Activated effector memory CD4-positive, alpha-beta T cell treated with Interleukin-2 at 50 U/mL for 16 hours (primary cell): ENCODE results near the gene RNF150.

Experiments
- DNase-seq: peaks from one replicate; pipeline ENCODE4 v3.0.0-alpha.2; 2020

The RNF150 gene

GRCh38 chr4:141130947-141131605, 2.2 kb downstream of the RNF150 start:
- no peak for DNase-seq

- DNase-seq: no peak
These were observed 5.4 kb downstream of the RNF150 start for GRCh38 chr4:141127884-141128283.

GRCh38 chr4:141126769-141127168, 6.5 kb downstream of the RNF150 start:
- no peak for DNase-seq

- no peak for DNase-seq
These were observed 9.0 kb downstream of the RNF150 start for GRCh38 chr4:141124224-141124623.

DNA sequence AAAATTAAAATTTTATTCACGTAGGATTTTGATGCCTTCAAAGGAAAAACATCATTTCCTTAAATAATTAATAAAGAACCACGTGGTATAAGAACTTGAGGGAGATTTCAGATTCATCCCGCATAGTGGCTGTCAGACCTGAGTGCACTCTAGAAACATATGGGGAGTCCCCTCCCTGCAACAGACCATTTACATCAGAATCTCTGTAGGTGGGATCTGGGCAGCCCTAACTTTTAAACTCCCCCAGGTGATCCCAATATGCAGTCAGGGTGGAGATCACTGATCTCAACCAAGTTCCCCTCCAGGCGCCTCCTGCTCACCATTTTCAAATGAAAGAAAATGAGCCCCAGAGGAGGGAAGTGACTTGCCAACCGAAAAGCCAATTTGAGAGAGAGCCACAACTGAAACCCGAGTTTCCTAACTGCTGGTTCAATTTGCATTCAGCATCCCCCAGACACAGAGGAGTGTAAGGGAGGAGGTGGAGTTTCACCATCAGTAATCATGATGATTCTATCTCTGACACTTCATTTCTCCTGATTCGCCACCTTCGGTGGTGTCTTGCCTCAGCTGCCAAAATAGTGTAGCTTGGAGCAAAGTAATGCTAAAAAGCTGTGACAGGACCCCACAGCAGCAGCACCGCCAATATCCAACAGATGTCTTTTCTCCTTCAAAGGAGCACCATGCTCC, 11.4 kb downstream of the RNF150 start:
- DNase-seq: no peak

- no peak for DNase-seq
These were observed 12.2 kb downstream of the RNF150 start for GRCh38 chr4:141121101-141121500.

GRCh38 chr4:141120036-141120593, 13.2 kb downstream of the RNF150 start:
- no peak for DNase-seq

GRCh38 chr4:141119071-141119470, 14.2 kb downstream of the RNF150 start:
- no peak for DNase-seq

GRCh38 chr4:141118381-141118780, 14.9 kb downstream of the RNF150 start:
- no peak for DNase-seq

DNA sequence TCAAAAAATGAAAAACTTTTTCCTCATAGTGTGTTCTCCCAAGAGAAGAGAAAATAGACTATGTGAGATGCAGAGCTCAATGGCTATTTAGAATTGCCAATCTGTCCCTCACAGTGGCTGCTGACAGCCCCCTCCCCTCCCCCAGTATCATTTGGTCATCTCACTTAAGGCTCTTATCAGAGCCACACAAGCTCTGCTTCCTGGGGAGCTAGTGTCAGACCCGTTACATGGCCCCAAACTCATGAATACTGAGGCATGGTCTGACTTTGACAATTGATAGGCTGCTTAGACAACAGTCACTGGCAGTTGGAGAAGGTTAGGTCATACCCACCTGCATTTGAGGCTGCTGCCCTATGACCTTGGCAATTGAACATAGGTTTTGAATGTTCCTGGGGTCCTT, 15.3 kb downstream of the RNF150 start:
- DNase-seq: no peak

- DNase-seq: no peak
These were observed 23.3 kb downstream of the RNF150 start for GRCh38 chr4:141109983-141110382.

- DNase-seq: no peak
These were observed 25.3 kb downstream of the RNF150 start for GRCh38 chr4:141107927-141108326.

DNA sequence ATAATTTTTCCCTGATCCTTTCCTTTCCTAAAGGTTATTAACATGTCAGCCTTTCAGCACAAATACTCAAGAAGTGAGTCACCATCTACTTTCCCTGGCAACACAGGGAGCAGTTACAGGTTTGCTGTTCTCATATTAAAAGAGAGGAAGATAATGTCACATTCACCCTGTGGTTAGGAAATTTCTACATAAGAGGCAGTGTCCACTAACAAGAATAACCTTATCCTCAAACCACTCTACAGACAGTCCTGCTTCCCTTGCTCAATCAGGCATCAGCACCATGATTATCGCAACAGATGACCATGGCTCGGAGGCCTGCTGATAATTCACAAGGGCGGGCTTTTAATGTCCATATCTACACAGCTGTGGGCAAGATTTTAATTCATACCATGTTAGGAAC, 30.9 kb downstream of the RNF150 start:
- DNase-seq: no peak

GRCh38 chr4:141101511-141101910, 31.8 kb downstream of the RNF150 start:
- no peak for DNase-seq

DNA sequence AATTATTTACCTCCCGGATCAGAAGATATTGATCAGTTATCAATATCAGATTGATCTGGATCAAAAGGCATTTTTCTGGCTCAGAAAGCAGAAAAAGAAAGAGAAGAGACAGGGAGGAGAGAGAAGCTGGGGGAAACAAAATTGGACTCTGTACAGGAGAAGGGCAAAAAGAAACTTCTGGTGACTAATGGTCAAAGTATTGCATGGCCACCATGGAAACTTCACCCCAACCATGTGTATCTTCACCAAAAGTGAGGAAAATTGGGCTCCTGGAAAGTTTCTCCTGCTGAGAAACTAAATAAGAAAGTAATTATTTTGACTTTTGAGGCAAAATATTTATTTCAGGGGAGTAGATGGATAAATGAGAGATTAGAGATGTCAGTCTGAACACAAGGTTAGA, 33.9 kb downstream of the RNF150 start:
- DNase-seq: no peak

DNA sequence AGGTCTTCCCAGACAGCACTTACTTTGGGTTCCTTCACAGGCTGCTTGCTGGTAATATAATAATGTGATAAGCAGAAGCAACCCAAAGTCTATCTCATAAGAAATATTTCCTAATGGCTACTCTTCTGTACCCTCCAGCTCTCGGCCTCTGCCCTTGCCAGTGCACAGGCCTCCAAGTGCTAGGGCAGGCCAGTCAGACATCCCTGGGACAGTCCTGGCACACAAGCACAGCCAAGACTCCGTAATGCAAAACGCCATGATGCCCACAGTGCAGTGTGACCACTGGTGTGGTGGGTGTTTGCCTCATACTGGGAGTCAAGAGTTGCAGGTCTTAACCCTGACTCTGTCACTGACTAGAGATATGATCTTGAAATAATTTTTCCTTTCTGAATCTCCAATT, 35.1 kb downstream of the RNF150 start:
- DNase-seq: no peak

GRCh38 chr4:141090473-141090872, 42.8 kb downstream of the RNF150 start:
- no peak for DNase-seq

- no peak for DNase-seq
These were observed 51.3 kb downstream of the RNF150 start for GRCh38 chr4:141081921-141082395.

- DNase-seq: no peak
These were observed 52.6 kb downstream of the RNF150 start for GRCh38 chr4:141080668-141081067.

DNA sequence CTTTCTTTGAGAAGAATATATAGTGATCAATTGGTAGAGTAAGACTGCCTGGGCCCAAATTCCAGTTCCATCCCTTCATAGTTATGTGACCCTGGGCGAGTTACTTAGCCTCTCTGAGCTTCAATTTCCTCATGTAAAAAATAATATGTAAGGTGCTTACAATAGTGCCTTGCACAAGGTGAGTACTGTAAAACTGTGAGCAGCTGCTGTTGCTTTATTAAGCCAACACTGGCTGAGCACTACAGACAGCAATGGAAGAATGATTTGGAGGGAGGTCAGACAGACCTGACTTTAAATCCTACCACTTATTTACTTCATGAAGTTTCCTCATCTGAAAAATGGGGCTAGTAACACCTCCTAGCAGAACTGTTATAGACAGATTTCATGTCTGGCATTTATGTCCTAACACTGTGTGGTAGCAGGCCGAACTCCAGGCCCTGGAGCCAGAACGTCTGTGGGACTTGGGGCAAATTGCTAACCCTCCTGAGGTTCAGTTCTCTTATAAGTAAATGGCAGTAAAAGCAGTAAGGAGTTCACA, 53.8 kb downstream of the RNF150 start:
- no peak for DNase-seq

- no peak for DNase-seq
These were observed 54.4 kb downstream of the RNF150 start for GRCh38 chr4:141078871-141079270.

GRCh38 chr4:141077611-141078225, 55.6 kb downstream of the RNF150 start:
- DNase-seq: no peak

GRCh38 chr4:141075553-141075952, 57.7 kb downstream of the RNF150 start:
- DNase-seq: no peak
